HEK293T (cell line): ENCODE results near the gene STX1B.
"Not testable (repeated sequence)": the region's sequence is repeated elsewhere in the genome, so short reads cannot be mapped to it uniquely, and the experiment has no call there.

Source experiments
- ARNT ChIP-seq: fragments of 450-650 bp; IDR thresholded peaks from 2 replicates; pipeline ENCODE4 v1.6.1; 2017; ENCODE audit warnings: mild to moderate bottlenecking
- ELF4 ChIP-seq: fragments of 450-650 bp; IDR thresholded peaks from 2 replicates; pipeline ENCODE4 v1.6.1; 2017; ENCODE audit warnings: antibody characterized with exemption
- FOXA1 ChIP-seq: fragments of 450-650 bp; IDR thresholded peaks from 2 replicates; pipeline ENCODE4 v1.6.1; 2016; ENCODE audit warnings: mild to moderate bottlenecking
- FOXM1 ChIP-seq: fragments of 450-650 bp; IDR thresholded peaks from 2 replicates; pipeline ENCODE4 v1.6.1; 2017; ENCODE audit warnings: mild to moderate bottlenecking, borderline replicate concordance
- HDGF ChIP-seq: fragments of 450-650 bp; IDR thresholded peaks from 2 replicates; pipeline ENCODE4 v1.6.1; 2017; ENCODE audit warnings: antibody characterized with exemption, borderline replicate concordance
- NFRKB ChIP-seq: fragments of 450-650 bp; IDR thresholded peaks from 2 replicates; pipeline ENCODE4 v1.6.1; 2016; ENCODE audit warnings: mild to moderate bottlenecking, moderate library complexity
- PKNOX1 ChIP-seq: fragments of 450-650 bp; IDR thresholded peaks from 2 replicates; pipeline ENCODE4 v1.6.1; 2016
- SP1 ChIP-seq: fragments of 450-650 bp; IDR thresholded peaks from 2 replicates; pipeline ENCODE4 v1.6.1; 2017
- SUZ12 ChIP-seq: fragments of 450-650 bp; IDR thresholded peaks from 2 replicates; pipeline ENCODE4 v1.6.1; 2016; ENCODE audit warnings: mild to moderate bottlenecking
- TARDBP ChIP-seq: fragments of 450-650 bp; IDR thresholded peaks from 2 replicates; pipeline ENCODE4 v1.6.1; 2016
- ZNF384 ChIP-seq: fragments of 450-650 bp; IDR thresholded peaks from 2 replicates; pipeline ENCODE4 v1.6.1; 2016

GRCh38 chr16:31011815-31012214 lies 1.4 kb upstream of the STX1B start:
- TF ChIP-seq HDGF, SP1, PKNOX1, FOXM1, ELF4, TARDBP, ZNF384, ARNT, SUZ12, NFRKB, FOXA1: not testable (repeated sequence)
